GM12878 (cell line): Measurements from ENCODE around the gene HNRNPM. TPM values are rescaled to one million over a fixed set of nuclear protein-coding genes. Genes with fewer than 3 reads are reported as not detected.

Source experiments
- ATAC-seq: fragments of 200-7000 bp; cut with Tn5 transposase; 3 replicates; pipeline ENCODE4 v1.9.1; 2020; ENCODE audit warnings: mild to moderate bottlenecking, moderate library complexity
- BruUV-seq: library from RNA; stranded (reverse); fragments of 400-500 nt; replicated peaks from 2 replicates; lab custom pipeline; 2021; lab: Mats Ljungman, UMichigan
- CTCF ChIA-PET: fragments of 300-600 bp; sonication (Branson Sonifier 250); formaldehyde crosslinking; extraction: SDS; loops from one replicate; lab custom pipeline; 2021; ENCODE audit warnings: inconsistent platforms; lab: Yijun Ruan, JAX
- POLR2A ChIA-PET: fragments of 350-600 bp; formaldehyde crosslinking; extraction: SDS; loops from one replicate; lab custom pipeline; 2021; ENCODE audit warnings: inconsistent platforms; lab: Charles Lee
- RAD21 ChIA-PET: fragments of 300-600 bp; sonication (Branson Sonifier 250); formaldehyde crosslinking; loops from one replicate; lab custom pipeline; 2023; ENCODE audit warnings: antibody characterized with exemption; ENCODE audit not compliant: unreplicated experiment; lab: Charles Lee
- SMC1A ChIA-PET: fragments of 300-600 bp; sonication (Branson Sonifier 250); formaldehyde crosslinking; loops from one replicate; lab custom pipeline; 2023; ENCODE audit not compliant: unreplicated experiment, uncharacterized antibody; lab: Charles Lee
- DNase-seq: peaks from one replicate; pipeline ENCODE4 v3.0.0-alpha.2; 2011; ENCODE audit warnings: low read depth, low spot score
- FAIRE-seq: peaks from 3 replicates; lab custom pipeline; 2011; peaks lifted over from hg19 to GRCh38; lab: Jason Lieb, UNC
- H2AFZ ChIP-seq: 2 replicates; pipeline ENCODE4 v1.6.0; 2011; ENCODE audit warnings: low read depth, low read length, control low read depth; ENCODE audit not compliant: control insufficient read depth
- H3K27ac ChIP-seq: 2 replicates; pipeline ENCODE4 v1.5.1; 2011; ENCODE audit warnings: control low read depth; ENCODE audit not compliant: control insufficient read depth, insufficient read depth
- H3K27me3 ChIP-seq, 2 experiments: replicated peaks in 1 of 2; 2 replicates each; pipeline versions ENCODE4 v1.6.0 to v1.6.1; 2011; ENCODE audit warnings: low read length in 1 of 2; ENCODE audit not compliant: control insufficient read depth in 2 of 2, insufficient read depth in 2 of 2
- H3K36me3 ChIP-seq, 2 experiments: 2 replicates each; pipeline ENCODE4 v1.5.1; 2011; ENCODE audit warnings: low read length in 1 of 2; ENCODE audit not compliant: control insufficient read depth in 2 of 2, insufficient read depth in 2 of 2
- H3K4me1 ChIP-seq: 2 replicates; pipeline ENCODE4 v1.6.1; 2011; ENCODE audit warnings: mild to moderate bottlenecking, low read length, moderate library complexity, mixed read lengths; ENCODE audit not compliant: control insufficient read depth, insufficient read depth
- H3K4me2 ChIP-seq: 2 replicates; pipeline ENCODE4 v1.6.0; 2011; ENCODE audit warnings: control low read depth; ENCODE audit not compliant: control insufficient read depth, insufficient read depth
- H3K4me3 ChIP-seq: fragments of 200-600 bp; sonication (generic); 2 replicates; pipeline ENCODE4 v1.5.1; 2016
- H3K79me2 ChIP-seq: 2 replicates; pipeline ENCODE4 v1.6.0; 2011; ENCODE audit warnings: low read length; ENCODE audit not compliant: control insufficient read depth, insufficient read depth
- H3K9ac ChIP-seq: 2 replicates; pipeline ENCODE4 v1.8.0; 2011; ENCODE audit warnings: low read length, control low read depth, mixed read lengths; ENCODE audit not compliant: control insufficient read depth, insufficient read depth
- H3K9me3 ChIP-seq: replicated peaks from 3 replicates; pipeline ENCODE4 v1.5.1; 2011; ENCODE audit warnings: mild to moderate bottlenecking, low read length; ENCODE audit not compliant: control insufficient read depth, insufficient read depth
- H4K20me1 ChIP-seq: 2 replicates; pipeline ENCODE4 v1.6.0; 2011; ENCODE audit not compliant: control insufficient read depth, insufficient read depth
- BMI1 ChIP-seq: fragments of 450-650 bp; IDR thresholded peaks from 2 replicates; pipeline ENCODE4 v1.6.1; 2016; ENCODE audit warnings: mild to moderate bottlenecking, moderate library complexity, borderline replicate concordance
- CEBPB ChIP-seq, 2 experiments: fragments of 150-350 bp in 1 of 2; IDR thresholded peaks; 2 replicates each; pipeline ENCODE4 v1.6.1; 2012 to 2014; ENCODE audit warnings: low read depth in 2 of 2, low read length in 2 of 2, borderline replicate concordance in 1 of 2, inconsistent platforms in 1 of 2
- FOXM1 ChIP-seq: IDR thresholded peaks from 2 replicates; pipeline ENCODE4 v1.6.1; 2012; ENCODE audit warnings: low read depth, mild to moderate bottlenecking, inconsistent platforms, low read length, moderate library complexity
- HDAC6 ChIP-seq: fragments of 200-600 bp; sonication (generic); IDR thresholded peaks from one replicate; pipeline ENCODE4 v1.8.0; 2017; ENCODE audit warnings: antibody characterized with exemption; ENCODE audit not compliant: unreplicated experiment
- MTA2 ChIP-seq: fragments of 450-650 bp; IDR thresholded peaks from 2 replicates; pipeline ENCODE4 v1.6.1; 2016; ENCODE audit warnings: low read depth, mild to moderate bottlenecking, moderate library complexity
- NR2F1 ChIP-seq: fragments of 450-650 bp; conservative IDR thresholded peaks from 2 replicates; pipeline ENCODE4 v1.6.1; 2017; ENCODE audit warnings: mild to moderate bottlenecking
- TAF1 ChIP-seq: IDR thresholded peaks from 2 replicates; pipeline ENCODE4 v1.6.1; 2011; ENCODE audit warnings: mild to moderate bottlenecking, low read depth, low read length, borderline replicate concordance
- WRNIP1 ChIP-seq: IDR thresholded peaks from 2 replicates; pipeline ENCODE4 v1.6.1; 2011; ENCODE audit warnings: low read depth, low read length, improper control_type of control experiment, borderline replicate concordance
- ZBTB4 ChIP-seq: fragments of 450-650 bp; formaldehyde crosslinking; IDR thresholded peaks from 2 replicates; pipeline ENCODE4 v1.4.0; 2022; ENCODE audit warnings: mild to moderate bottlenecking, moderate library complexity
- ZZZ3 ChIP-seq: IDR thresholded peaks from 2 replicates; pipeline ENCODE4 v1.6.1; 2011; ENCODE audit warnings: low read depth; ENCODE audit not compliant: control insufficient read depth, insufficient read length
- WGBS: methylation state at CpG from one replicate; pipeline ENCODE4 v1.1.6; 2016; ENCODE audit warnings: low lambda C conversion rate; ENCODE audit not compliant: insufficient replicate concordance, insufficient coverage; ENCODE audit errors: missing lambda C conversion rate; 5-methylcytosine and 5-hydroxymethylcytosine counted together
- in situ Hi-C: fragments of 300-500 bp; cut with MboI; formaldehyde crosslinking; loops from 9 replicates; pipeline ENCODE4 v1.14.3; 2018; ENCODE audit warnings: mixed read lengths
- intact Hi-C: fragments of 100-400 bp; cut with micrococcal nuclease; formaldehyde crosslinking; loops from one replicate; pipeline ENCODE4 v1.14.2; 2022; ENCODE audit not compliant: unreplicated experiment
- polyA plus RNA-seq, 11 experiments: library from polyadenylated mRNA; depleted of rRNA in 4 of 11; unstranded in 6 of 11; stranded (reverse) in 5 of 11; fragments of >200 nt; fragmentation: Nextera tagmentation in 4 of 11; fragmentation: Illumina TruSeq in 1 of 11; extraction: Ambion mirVana in 4 of 11; extraction: Trizol in 1 of 11; gene quantifications; 1 replicate in 1 of 11; 2 replicates in 10 of 11; pipeline versions ENCODE4 v1.2.1 to v1.2.3, GENCODE V29; 2011 to 2016; ENCODE audit warnings: inconsistent platforms in 2 of 11, missing spikeins in 2 of 11, low read depth in 1 of 11
- total RNA-seq, 4 experiments: library from RNA; depleted of rRNA in 3 of 4; stranded (reverse); fragments of >200 nt in 3 of 4; fragmentation: Illumina TruSeq in 1 of 4; extraction: Trizol in 1 of 4; gene quantifications; 2 replicates each; pipeline versions ENCODE4 v1.2.1 to v1.2.3, GENCODE V29; 2013 to 2021

HNRNPM gene
- total and polyA plus RNA-seq, 10 of the 15 experiments (the other 5 are each of a cell fraction or from before 2014, with no cell fraction given) = 14.3 to 415 (median 198) TPM

- no peak for DNase-seq
- CTCF ChIA-PET = no interaction called here
- FAIRE-seq = no peak
- Histone ChIP-seq H3K27ac (no peak overlapping the region), H3K9me3 (no peaks in the 10 kb centered on the region), H3K9ac (no peak overlapping the region), H2AFZ (no peak overlapping the region), H3K36me3 (peaks cover 36 to 41% of the 10 kb centered on the region in 2 experiments), H3K79me2 (peaks cover 11% of the 10 kb centered on the region), H3K4me1 (peaks cover 20% of the 10 kb centered on the region), H4K20me1 (peaks cover 6% of the 10 kb centered on the region), H3K4me2 (no peak overlapping the region)
- BruUV-seq = no TSS peak
- SMC1A ChIA-PET = no interaction called here
- RAD21 ChIA-PET = no interaction called here
- POLR2A ChIA-PET = no interaction called here
- intact Hi-C loops (no loop called here), in situ Hi-C loops (no loop called here)
- ATAC-seq = no peak
- TF ChIP-seq HDAC6 = no peak
- no peak for TF ChIP-seq CEBPB (IDR thresholded peaks at IDR 0.05; ENCODE audit: borderline replicate concordance in 1 of 2, low read depth in 2 of 2, low read length in 2 of 2)
- no peak for TF ChIP-seq BMI1
- TF ChIP-seq, all 136 proteins: peak for 0
- Histone ChIP-seq H3K4me3 (no peak overlapping the region), H3K27me3 (no peaks in the 10 kb centered on the region)
- 80% methylated on average over 8 of the region's 8 CpGs for WGBS
These were observed 24.1 kb downstream of the HNRNPM start for GRCh38 chr19:8468761-8469373.

GRCh38 chr19:8469613-8470368 is 25.0 kb downstream of the HNRNPM start:
- in situ Hi-C loops (no loop called here), intact Hi-C loops (no loop called here)
- Histone ChIP-seq H3K79me2 (peaks cover 8% of the 10 kb centered on the region), H3K27ac (no peak overlapping the region), H3K9ac (no peak overlapping the region), H3K9me3 (no peaks in the 10 kb centered on the region), H3K4me2 (no peak overlapping the region), H3K36me3 (peaks cover 32 to 36% of the 10 kb centered on the region in 2 experiments), H3K4me1 (peaks cover 28% of the 10 kb centered on the region), H3K27me3 (no peaks in the 10 kb centered on the region), H3K4me3 (no peak overlapping the region), H4K20me1 (peaks cover 3% of the 10 kb centered on the region), H2AFZ (no peak overlapping the region)
- ATAC-seq = no peak
- CTCF ChIA-PET = no interaction called here
- RAD21 ChIA-PET = no interaction called here
- no peak for DNase-seq
- FAIRE-seq = no peak
- SMC1A ChIA-PET = no interaction called here
- POLR2A ChIA-PET = no interaction called here
- no TSS peak for BruUV-seq
- 95% methylated on average over 13 of the region's 13 CpGs for WGBS
- TF ChIP-seq NR2F1 (no peak), TAF1 (no peak), ZBTB4 (CRISPR knock-in tag) (no peak), WRNIP1 (no peak), ZZZ3 (no peak), MTA2 (no peak), FOXM1 (no peak)
